HG03175 (cell line): ENCODE measurements around the gene C1QTNF5.

ENCODE experiments used
- ATAC-seq: cut with Tn5 transposase; IDR thresholded peaks from one replicate; pipeline ENCODE4 v1.9.1; 2021; ENCODE audit warnings: mild to moderate bottlenecking, moderate library complexity; ENCODE audit not compliant: unreplicated experiment

Gene C1QTNF5

GRCh38 chr11:119359365-119360214, 18.9 kb upstream of the C1QTNF5 start:
- no peak for ATAC-seq

DNA sequence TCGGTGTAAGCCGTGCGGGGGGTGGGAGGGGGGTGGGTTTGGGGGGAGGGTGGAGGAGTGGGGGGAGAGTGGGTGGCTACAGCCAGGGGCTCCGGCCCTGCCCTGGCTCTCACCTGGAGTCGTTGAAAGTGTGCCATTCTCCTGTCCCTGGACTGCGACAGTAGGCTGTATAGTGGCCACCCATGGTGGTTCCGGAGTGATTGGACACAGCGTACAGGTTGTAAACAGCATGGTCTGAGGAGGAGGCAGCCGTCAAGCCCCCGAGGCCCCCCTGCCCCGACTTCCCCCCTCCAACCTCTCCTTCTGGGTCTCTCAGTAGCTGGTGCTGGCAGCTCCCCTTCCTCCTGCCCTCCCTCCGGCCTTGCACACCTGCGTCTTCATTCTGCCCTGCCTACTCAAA, 16.4 kb upstream of the C1QTNF5 start:
- no peak for ATAC-seq

DNA sequence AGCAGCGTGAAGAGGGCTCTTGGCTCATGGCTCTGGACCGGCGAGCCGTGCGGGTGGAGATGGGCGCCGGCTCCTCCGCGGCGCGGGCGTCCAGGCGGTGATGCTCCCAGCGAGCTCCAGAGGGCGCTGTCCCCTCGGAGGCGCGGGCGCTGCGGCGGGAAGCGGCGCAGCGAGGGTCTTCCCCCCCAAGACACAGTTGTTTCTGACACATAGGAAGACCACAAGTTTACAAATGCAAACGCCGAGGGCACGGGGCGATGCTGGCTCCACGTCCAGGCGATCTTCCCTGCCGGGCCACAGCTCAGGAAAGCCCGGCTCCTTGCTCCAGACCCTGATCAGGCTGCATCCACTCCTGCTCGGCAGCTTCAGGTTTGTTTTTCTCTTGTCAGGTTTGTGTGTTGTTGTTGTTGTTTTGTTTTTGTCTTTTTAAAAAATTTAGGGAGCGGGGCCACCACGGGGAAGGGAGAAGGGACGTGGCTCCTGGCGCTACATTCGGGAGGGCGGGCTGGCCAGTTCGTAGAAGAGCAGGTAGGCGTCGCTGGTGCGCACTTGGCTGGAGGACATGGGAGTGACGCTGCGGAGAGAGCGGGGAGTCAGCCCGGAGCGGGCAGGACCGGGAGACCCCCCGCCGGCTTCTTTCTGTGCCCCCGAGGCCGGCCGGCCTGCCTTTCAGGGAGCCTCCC, 15.8 kb upstream of the C1QTNF5 start:
- peak; percentile 67 for ATAC-seq

- ATAC-seq: no peak
Measured at GRCh38 chr11:119355091-119355843, 14.6 kb upstream of the C1QTNF5 start.

GRCh38 chr11:119352857-119353260, 12.2 kb upstream of the C1QTNF5 start:
- no peak for ATAC-seq

DNA sequence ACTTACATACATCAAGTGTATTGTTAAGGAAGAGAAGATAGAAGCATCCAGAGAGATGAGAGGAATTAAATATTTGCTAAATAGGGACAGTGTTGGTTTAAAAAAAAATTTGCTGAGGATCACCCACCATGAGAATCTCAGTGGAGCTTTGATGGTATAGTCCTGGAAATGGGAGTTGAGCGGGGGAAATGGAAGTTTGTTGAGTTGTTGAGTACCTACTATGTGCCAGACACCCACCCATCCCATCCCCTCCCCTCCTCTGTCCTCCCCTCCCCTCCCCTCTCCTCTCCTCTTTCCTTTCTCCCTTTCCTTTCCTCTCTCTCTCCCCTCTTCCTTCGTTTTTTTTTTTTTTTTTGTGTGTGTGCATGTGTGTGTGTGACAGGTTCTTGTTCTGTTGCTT, 10.5 kb upstream of the C1QTNF5 start:
- ATAC-seq: no peak

DNA sequence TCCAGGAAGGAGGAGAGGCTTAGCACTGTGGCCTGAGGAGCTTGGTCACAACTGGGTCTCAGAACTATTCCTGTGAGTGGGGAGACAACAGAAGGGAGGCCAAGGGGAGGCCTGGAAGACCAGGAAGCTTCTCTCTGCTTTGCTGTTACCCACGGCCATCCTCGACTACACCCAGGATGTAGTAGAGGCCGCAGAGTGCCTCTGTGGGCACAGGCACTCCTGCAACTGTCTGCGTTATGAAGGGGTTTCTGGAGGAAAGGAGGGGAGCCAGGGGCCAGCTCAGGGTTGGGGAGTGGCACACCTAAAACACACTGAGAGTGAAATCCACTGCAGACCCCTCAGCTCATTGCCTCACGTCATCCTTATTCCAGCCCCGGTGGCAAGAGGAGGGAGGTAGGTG, 9.6 kb upstream of the C1QTNF5 start:
- no peak for ATAC-seq

- no peak for ATAC-seq
Measured at GRCh38 chr11:119347940-119348605, 7.4 kb upstream of the C1QTNF5 start.

DNA sequence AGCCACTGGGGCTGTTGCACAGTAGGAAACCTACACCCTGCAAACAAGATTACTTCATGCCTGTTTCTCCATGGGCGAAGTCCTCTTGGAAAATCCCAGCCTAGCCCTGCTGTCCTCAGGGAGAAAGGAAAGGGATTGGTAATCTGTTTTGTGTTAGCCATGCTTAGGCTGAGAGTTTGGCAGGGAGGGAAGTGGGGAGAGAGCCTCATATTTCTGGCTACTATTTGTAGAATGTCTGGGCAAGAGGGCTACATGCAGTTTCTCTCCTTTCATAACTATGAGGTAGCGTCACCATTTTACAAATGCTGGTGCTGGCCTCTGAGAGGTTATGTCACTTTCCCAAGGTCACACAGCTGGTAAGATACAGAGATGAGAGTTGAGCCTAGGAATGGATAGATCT, 6.6 kb upstream of the C1QTNF5 start:
- no peak for ATAC-seq

DNA sequence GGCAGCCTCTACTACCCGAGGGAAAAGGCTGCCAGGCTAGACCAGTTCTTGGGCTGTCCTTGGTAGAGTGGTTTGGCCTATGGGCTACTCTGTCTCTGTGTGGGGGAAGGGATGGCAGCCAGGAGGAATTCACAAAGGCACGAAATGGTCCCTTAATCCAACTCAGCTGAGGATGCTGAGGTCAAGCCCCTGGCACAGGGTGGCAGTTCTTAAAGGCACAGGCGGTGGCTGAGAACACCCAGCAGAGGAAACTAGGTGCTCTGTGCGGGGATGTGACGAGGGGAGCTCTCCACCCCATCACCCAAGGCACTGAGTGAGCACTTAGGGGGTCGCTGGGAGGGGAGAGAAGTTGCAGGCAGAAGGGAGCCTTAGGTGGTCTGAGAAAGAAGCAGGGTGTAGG, 5.9 kb upstream of the C1QTNF5 start, which contains the start of gene MFRP:
Gene MFRP, minus strand, starts transcription at position 101 of the 400 bp plus-strand sequence. CDS start 192 bp downstream, outside the sequence.
- ATAC-seq: no peak

DNA sequence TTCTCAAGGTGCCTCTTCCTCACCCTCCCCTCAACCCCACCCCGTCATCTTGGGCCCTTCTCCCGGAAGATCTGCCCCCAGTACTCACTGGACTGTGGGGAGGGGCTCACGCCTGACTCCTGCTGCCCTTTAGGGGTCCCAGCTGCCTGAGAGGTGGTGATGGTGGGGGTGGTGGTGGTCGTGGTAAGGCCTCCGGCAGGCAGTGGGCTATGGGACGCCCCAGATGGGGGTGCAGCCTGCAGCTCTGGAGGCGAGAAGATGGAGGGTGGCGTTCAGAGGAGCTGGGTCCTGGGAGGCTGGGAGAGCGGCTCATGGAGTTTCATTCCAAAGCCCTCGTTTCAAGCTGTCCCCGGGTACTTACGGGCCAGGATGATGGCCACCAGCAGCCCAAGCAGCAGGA, 5.0 kb upstream of the C1QTNF5 start:
- no peak for ATAC-seq

DNA sequence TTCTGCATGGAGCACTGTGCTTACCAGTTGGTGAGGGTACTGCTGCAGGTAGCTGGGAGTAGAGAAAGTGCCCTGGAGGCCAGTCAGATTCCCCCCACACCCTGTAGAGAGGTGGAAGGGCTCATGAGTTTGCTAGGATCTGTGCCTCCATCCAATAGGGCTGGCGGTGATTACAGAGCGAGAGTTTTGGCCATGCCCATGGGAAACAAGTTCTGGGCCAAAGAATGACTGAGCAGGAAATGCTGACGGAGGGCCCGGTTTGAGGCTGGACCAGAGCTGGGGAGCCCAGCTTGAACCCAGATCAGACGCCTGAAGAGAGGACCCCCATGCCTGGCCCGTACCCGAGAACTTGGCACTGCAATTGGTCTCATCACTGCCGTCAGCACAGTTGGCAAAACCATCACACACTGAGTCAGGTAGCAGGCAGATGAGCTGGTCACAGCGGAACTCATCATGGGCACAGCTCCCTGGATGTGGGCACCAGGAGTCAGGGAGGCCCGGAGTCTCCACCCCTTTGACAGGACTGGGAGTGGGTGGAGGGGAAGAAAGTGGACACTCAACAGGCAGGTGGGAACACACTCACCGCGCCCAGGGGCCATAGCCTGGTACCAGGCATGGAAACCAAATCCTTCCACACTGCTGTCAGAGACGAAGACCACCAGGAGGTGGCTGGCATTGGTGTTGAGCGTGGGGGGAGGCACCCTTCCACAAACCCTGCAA, 3.8 kb upstream of the C1QTNF5 start:
- no peak for ATAC-seq

GRCh38 chr11:119343726-119344125, 3.0 kb upstream of the C1QTNF5 start:
- ATAC-seq: no peak

- no peak for ATAC-seq
Measured at GRCh38 chr11:119342362-119343130, 1.9 kb upstream of the C1QTNF5 start.

DNA sequence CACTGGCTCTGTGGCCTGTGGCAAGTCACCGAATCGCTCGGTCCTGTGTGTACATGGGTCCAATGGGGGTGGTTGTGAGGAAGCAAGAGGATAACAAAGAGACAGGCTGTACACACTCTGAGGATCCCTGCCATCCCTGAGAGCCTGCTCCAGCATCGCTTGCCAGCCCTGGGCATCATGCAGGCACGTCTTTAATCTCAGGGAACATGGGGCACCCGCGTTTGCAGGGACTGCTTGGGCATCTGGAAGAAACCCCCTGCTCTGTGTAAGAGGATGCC, 1.3 kb upstream of the C1QTNF5 start:
- ATAC-seq: no peak

- no peak for ATAC-seq
Measured at GRCh38 chr11:119341222-119342022, 739 bp upstream of the C1QTNF5 start.

DNA sequence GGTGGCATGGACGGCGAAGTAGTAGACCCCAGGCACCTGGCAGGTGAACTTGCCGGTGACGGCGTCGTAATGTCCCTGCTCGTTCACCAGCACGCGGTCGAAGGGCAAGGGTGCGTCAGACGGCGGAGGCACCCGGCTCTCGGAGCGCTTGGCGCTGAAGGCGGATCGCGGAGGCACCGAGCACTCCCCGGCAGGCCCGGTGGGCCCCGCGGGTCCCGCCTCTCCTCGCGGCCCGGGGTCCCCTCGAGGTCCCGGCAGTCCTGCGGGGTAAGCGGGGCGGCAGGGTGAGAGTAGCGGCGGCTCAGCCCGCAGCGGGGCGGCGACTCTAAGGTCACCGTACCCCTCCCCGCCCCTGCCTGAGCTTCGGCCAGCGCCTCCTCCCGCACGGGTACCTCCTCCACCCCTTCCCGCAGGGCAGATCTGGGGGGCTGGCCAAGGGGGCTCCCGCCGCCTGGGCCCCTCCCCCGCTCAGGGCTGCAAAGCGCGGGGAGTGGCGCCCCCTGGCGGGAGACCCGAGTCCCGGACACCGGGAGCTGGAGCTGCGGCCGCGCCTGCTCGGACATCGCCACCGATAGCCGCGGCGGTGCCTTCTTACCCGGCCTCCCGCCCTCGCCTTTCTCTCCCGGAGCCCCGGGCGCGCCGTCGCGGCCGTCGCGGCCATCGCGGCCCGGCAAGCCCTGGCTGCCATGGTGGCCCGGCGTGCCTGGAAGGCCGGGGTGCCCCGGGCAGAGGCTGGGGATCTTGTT, 921 bp downstream of the C1QTNF5 start:
- ATAC-seq: no peak

DNA sequence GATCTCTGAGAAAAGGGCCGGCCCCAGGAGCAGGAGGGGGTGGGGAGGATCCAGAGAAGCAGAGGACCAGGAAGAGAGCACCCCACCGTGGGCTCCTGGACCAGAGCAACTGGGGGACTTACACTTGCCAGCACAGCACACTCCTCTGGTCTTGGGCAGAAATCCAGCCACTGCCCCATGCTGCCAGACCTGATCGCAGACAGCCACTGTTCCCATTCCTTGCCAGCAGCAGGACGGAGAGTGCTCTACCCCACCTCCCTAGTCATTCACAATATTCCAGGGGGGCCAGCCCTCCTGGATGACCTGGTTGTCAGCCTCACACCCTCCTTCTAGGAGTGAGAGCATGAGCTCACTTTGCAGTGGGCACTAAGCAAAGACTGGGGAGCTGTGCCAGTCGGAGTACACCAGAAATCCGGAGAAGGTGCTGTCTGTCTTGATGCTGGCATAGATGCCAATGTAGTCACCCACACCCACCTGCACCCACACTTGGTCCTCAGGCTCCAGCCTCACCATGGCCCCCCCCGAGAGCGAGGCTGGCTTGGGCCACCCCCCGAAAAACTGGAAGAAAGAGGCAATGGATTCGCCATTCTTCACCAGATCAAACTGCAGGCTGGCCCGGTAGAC, 1.6 kb downstream of the C1QTNF5 start:
- ATAC-seq: no peak
